ENCODE measurements around the gene NNT. TPM values are rescaled to one million over a fixed set of nuclear protein-coding genes. Genes with fewer than 3 reads are reported as not detected.
A peak's percentile ranks its signal among the peaks of the same experiment; 100 is the strongest.
"Not testable (repeated sequence)": the region's sequence is repeated elsewhere in the genome, so short reads cannot be mapped to it uniquely, and the experiment has no call there.

Gene NNT
- total and polyA plus RNA-seq, 10 donors, result 9.7 to 70.9 (median 52.9) TPM

- no peaks in the 10 kb centered on the region for H3K9me3 ChIP-seq
- no peaks in the 10 kb centered on the region for H3K27me3 ChIP-seq (replicated peaks in 1 of 7)
- H3K36me3 ChIP-seq, result peaks cover 0 to 5% (median 0%) of the 10 kb centered on the region in 6 donors
- no peak overlapping the region for H3K27ac ChIP-seq
- no peak for DNase-seq
- no peak overlapping the region for H3K4me3 ChIP-seq
- intact Hi-C loops (cut with DNase I; ENCODE audit: low total_unique reads), result no loop called here
- no peak for TF ChIP-seq POLR2AphosphoS5 (IDR thresholded peaks at IDR 0.05)
- TF ChIP-seq POLR2A (IDR thresholded peaks at IDR 0.05), result no peak
- H3K4me1 ChIP-seq, result no peaks in the 10 kb centered on the region
Measured at GRCh38 chr5:43590700-43591099, 12.3 kb upstream of the NNT start.

GRCh38 chr5:43592363-43592762 is 10.6 kb upstream of the NNT start:
- H3K9me3 ChIP-seq, result no peaks in the 10 kb centered on the region
- H3K4me1 ChIP-seq, result no peaks in the 10 kb centered on the region
- no peaks in the 10 kb centered on the region for H3K27me3 ChIP-seq (replicated peaks in 1 of 7)
- DNase-seq, result no peak
- intact Hi-C loops (cut with DNase I; ENCODE audit: low total_unique reads), result no loop called here
- peaks cover 0 to 5% (median 0%) of the 10 kb centered on the region in 6 donors for H3K36me3 ChIP-seq
- TF ChIP-seq CTCF (IDR thresholded peaks at IDR 0.05 in 8 of 11, conservative IDR thresholded peaks at IDR 0.05 in 3 of 11), result no peak
- TF ChIP-seq POLR2A (IDR thresholded peaks at IDR 0.05), result no peak
- no peak overlapping the region for H3K27ac ChIP-seq
- H3K4me3 ChIP-seq, result no peak overlapping the region

- intact Hi-C loops (cut with DNase I; ENCODE audit: low total_unique reads), result not testable (repeated sequence)
- 94 to 100% (median 96%) methylated on average over 1 of the region's 1 CpG for WGBS, 5 donors
Measured at GRCh38 chr5:43598927-43599326, 4.1 kb upstream of the NNT start.

GRCh38 chr5:43601454-43602260 is 1.3 kb upstream of the NNT start:
- Histone ChIP-seq H3K27ac (peak overlapping the region; percentile 75 to 91 (median 86)), H3K36me3 (no peaks in the 10 kb centered on the region), H3K27me3 (replicated peaks in 1 of 7) (no peaks in the 10 kb centered on the region), H3K4me1 (peaks cover 15 to 46% (median 28%) of the 10 kb centered on the region in 6 donors), H3K9me3 (no peaks in the 10 kb centered on the region), H3K4me3 (peak overlapping the region in 7 of 8 donors; percentile 74 to 86 (median 81))
- TF ChIP-seq POLR2AphosphoS5 (IDR thresholded peaks at IDR 0.05) (no peak), CTCF (IDR thresholded peaks at IDR 0.05 in 8 of 11, conservative IDR thresholded peaks at IDR 0.05 in 3 of 11) (no peak), POLR2A (IDR thresholded peaks at IDR 0.05) (no peak)
- intact Hi-C loops (cut with DNase I; ENCODE audit: low total_unique reads), result no loop called here
- DNase-seq, result no peak
- WGBS, 5 donors, result 56 to 65% (median 65%) methylated on average over 8 of the region's 8 CpGs

More at GRCh38 chr5:43598927-43599326, 4.1 kb upstream of the NNT start:
- not testable (repeated sequence) for DNase-seq; H3K9me3 ChIP-seq; H3K4me3 ChIP-seq; H3K27ac ChIP-seq; H3K27me3 ChIP-seq (replicated peaks in 1 of 7); H3K36me3 ChIP-seq
- H3K4me1 ChIP-seq, result peaks cover 7 to 31% (median 17%) of the 10 kb centered on the region in 6 donors

GRCh38 chr5:43603344-43604217 is 601 bp downstream of the NNT start:
- peak; percentile 93 for DNase-seq
- peaks cover 15 to 54% (median 28%) of the 10 kb centered on the region in 6 donors for H3K4me1 ChIP-seq
- 1 to 2% (median 1%) methylated on average over 44 to 49 of the region's 49 CpGs for WGBS, 5 donors
- no peaks in the 10 kb centered on the region for H3K9me3 ChIP-seq
- TF ChIP-seq POLR2AphosphoS5 (IDR thresholded peaks at IDR 0.05) (peak; percentile 87 to 94 (median 93)), CTCF (IDR thresholded peaks at IDR 0.05 in 8 of 11, conservative IDR thresholded peaks at IDR 0.05 in 3 of 11) (no peak), POLR2A (IDR thresholded peaks at IDR 0.05) (peak in 2 of 3 donors; percentile 24 to 43)
- no peaks in the 10 kb centered on the region for H3K27me3 ChIP-seq (replicated peaks in 1 of 7)
- intact Hi-C loops (cut with DNase I; ENCODE audit: low total_unique reads), result no loop called here
- peak overlapping the region; percentile 75 to 91 (median 86) for H3K27ac ChIP-seq
- H3K36me3 ChIP-seq, result peaks cover 0 to 16% (median 3%) of the 10 kb centered on the region in 6 donors
- H3K4me3 ChIP-seq, result peak overlapping the region; percentile 74 to 86 (median 82)

Measured in spleen (tissue), 11 donors.